Measurements from ENCODE around the gene NEBL.

Gene NEBL

GRCh38 chr10:20919481-20919880, 22.4 kb upstream of the NEBL start:
- H3K36me3 Mint-ChIP-seq (ENCODE audit: low read depth): no peaks in the 10 kb centered on the region
- peaks cover 3% of the 10 kb centered on the region for H3K27me3 Mint-ChIP-seq
- no peaks in the 10 kb centered on the region for H3K4me1 Mint-ChIP-seq
- ATAC-seq: no peak
- H3K27ac Mint-ChIP-seq: no peak overlapping the region
- no peak for DNase-seq
- no peaks in the 10 kb centered on the region for H3K9me3 Mint-ChIP-seq
- H3K4me3 Mint-ChIP-seq: no peak overlapping the region

GRCh38 chr10:20916976-20917375, 19.9 kb upstream of the NEBL start:
- Mint-ChIP-seq H3K4me3 (no peak overlapping the region), H3K27me3 (peaks cover 3% of the 10 kb centered on the region), H3K27ac (no peak overlapping the region), H3K36me3 (ENCODE audit: low read depth) (no peaks in the 10 kb centered on the region), H3K9me3 (no peaks in the 10 kb centered on the region), H3K4me1 (no peaks in the 10 kb centered on the region)
- DNase-seq (no peak), ATAC-seq (no peak)

DNA sequence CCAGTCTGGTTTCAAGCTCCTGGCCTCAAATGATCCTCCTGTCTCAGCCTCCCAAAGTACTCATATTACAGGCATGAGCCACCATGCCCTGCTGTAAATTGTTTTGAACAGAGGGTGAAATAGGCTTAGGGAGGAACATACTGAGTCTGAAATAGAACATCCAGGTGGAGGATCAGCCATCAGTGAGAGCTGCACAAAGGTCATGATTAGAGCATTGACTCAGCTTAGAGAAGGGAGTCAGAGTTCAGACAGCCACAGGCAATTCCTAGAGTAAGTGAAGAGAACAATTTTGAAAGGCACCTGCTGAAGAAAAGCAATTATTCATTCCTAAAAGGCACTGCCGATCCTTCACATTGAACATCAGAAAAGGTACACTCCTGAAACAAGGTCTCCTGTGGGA, 15.9 kb upstream of the NEBL start:
- ATAC-seq: no peak
- no peaks in the 10 kb centered on the region for H3K9me3 Mint-ChIP-seq

DNA sequence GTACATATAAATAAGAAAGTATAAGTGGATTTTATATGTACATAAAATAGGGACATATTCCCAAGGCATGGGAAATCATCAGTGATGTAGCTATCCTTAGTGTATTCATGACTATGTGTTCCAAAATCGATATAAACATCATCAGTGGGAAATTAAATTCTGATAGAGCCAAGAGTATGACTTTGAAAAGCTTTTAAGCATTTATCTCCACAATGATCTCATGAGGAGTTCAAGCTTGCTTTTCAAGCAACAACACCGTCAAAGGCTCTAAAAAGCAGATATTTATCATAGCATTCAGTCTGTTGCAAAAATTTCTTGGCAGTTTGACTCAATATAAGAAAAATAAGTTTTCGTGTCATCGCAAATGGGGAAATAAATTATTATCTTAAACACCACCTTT, 14.5 kb upstream of the NEBL start:
- Mint-ChIP-seq H3K4me3 (no peak overlapping the region), H3K36me3 (ENCODE audit: low read depth) (no peaks in the 10 kb centered on the region), H3K27me3 (no peaks in the 10 kb centered on the region), H3K4me1 (no peaks in the 10 kb centered on the region), H3K27ac (no peak overlapping the region), H3K9me3 (no peaks in the 10 kb centered on the region)
- DNase-seq (no peak), ATAC-seq (no peak)

More for the DNA sequence above, 15.9 kb upstream of the NEBL start:
- DNase-seq: no peak
- no peaks in the 10 kb centered on the region for H3K27me3 Mint-ChIP-seq
- H3K4me3 Mint-ChIP-seq: no peak overlapping the region
- no peaks in the 10 kb centered on the region for H3K4me1 Mint-ChIP-seq
- no peaks in the 10 kb centered on the region for H3K36me3 Mint-ChIP-seq (ENCODE audit: low read depth)
- H3K27ac Mint-ChIP-seq: no peak overlapping the region

- DNase-seq (no peak), ATAC-seq (no peak)
- Mint-ChIP-seq H3K36me3 (ENCODE audit: low read depth) (no peaks in the 10 kb centered on the region), H3K4me3 (no peak overlapping the region), H3K27me3 (no peaks in the 10 kb centered on the region), H3K9me3 (peaks cover 4% of the 10 kb centered on the region), H3K4me1 (no peaks in the 10 kb centered on the region), H3K27ac (no peak overlapping the region)
Observed at GRCh38 chr10:20909801-20910200, 12.7 kb upstream of the NEBL start.

- Mint-ChIP-seq H3K9me3 (peaks cover 4% of the 10 kb centered on the region), H3K4me3 (no peak overlapping the region), H3K4me1 (no peaks in the 10 kb centered on the region), H3K36me3 (ENCODE audit: low read depth) (no peaks in the 10 kb centered on the region), H3K27me3 (no peaks in the 10 kb centered on the region), H3K27ac (no peak overlapping the region)
- ATAC-seq: no peak
- DNase-seq: no peak
Observed at GRCh38 chr10:20908391-20908790, 11.3 kb upstream of the NEBL start.

GRCh38 chr10:20903635-20904390, 6.7 kb upstream of the NEBL start:
- H3K27me3 Mint-ChIP-seq: no peaks in the 10 kb centered on the region
- peaks cover 4% of the 10 kb centered on the region for H3K9me3 Mint-ChIP-seq
- no peak overlapping the region for H3K4me3 Mint-ChIP-seq
- no peak overlapping the region for H3K27ac Mint-ChIP-seq
- ATAC-seq (no peak), DNase-seq (no peak)
- no peaks in the 10 kb centered on the region for H3K4me1 Mint-ChIP-seq
- no peaks in the 10 kb centered on the region for H3K36me3 Mint-ChIP-seq (ENCODE audit: low read depth)

DNA sequence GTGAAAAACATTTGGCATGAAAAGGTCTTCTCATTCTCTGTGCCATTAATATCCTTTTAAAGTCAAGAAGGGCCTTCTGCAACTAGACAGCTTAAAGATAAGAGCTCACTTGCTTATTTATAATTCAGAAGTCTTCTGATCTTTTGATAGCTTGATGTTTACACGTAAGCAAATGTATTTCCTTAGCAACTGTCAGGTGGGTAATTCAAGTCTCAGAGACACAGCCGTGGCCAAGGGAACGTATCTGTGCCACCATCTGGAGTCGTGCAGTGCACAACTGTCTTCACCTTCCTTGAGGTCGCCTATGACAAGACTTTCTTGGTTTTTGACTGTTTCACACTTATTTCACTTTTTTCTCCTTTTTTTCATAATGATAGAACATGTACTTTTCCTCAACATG, 4.0 kb upstream of the NEBL start:
- Mint-ChIP-seq H3K9me3 (peaks cover 4% of the 10 kb centered on the region), H3K36me3 (ENCODE audit: low read depth) (no peaks in the 10 kb centered on the region), H3K4me1 (no peaks in the 10 kb centered on the region), H3K27ac (no peak overlapping the region), H3K27me3 (no peaks in the 10 kb centered on the region), H3K4me3 (no peak overlapping the region)
- ATAC-seq (no peak), DNase-seq (no peak)

- DNase-seq (no peak), ATAC-seq (no peak)
- H3K4me3 Mint-ChIP-seq: no peak overlapping the region
- H3K4me1 Mint-ChIP-seq: no peaks in the 10 kb centered on the region
- H3K9me3 Mint-ChIP-seq: no peaks in the 10 kb centered on the region
- H3K27me3 Mint-ChIP-seq: no peaks in the 10 kb centered on the region
- no peak overlapping the region for H3K27ac Mint-ChIP-seq
- H3K36me3 Mint-ChIP-seq (ENCODE audit: low read depth): no peaks in the 10 kb centered on the region
Observed at GRCh38 chr10:20898866-20899535, 1.9 kb upstream of the NEBL start.

- Mint-ChIP-seq H3K4me1 (no peaks in the 10 kb centered on the region), H3K27ac (no peak overlapping the region), H3K4me3 (no peak overlapping the region), H3K9me3 (no peaks in the 10 kb centered on the region), H3K36me3 (ENCODE audit: low read depth) (no peaks in the 10 kb centered on the region), H3K27me3 (no peaks in the 10 kb centered on the region)
- no peak for DNase-seq
- ATAC-seq: no peak
Observed at GRCh38 chr10:20893297-20893696, 3.8 kb downstream of the NEBL start.

DNA sequence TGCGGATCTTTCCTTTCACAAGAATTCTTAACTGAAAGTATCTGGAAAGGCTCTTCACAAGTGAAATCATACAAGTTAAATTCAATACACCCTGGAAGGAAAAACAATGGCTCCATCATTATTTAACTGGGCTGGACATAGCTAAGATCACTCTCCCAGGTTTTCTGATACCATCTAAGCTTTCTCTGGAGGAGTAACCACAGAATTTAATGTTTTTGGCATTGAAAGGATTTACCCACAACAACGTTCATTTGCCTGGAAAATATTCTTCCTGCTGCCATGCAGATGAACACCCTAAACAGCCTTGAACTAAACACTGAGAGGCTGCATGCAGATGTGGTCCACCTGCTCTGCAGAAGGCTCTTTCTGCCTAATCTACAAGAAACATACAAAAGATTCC, 4.3 kb downstream of the NEBL start:
- Mint-ChIP-seq H3K9me3 (no peaks in the 10 kb centered on the region), H3K4me3 (no peak overlapping the region), H3K27me3 (no peaks in the 10 kb centered on the region), H3K36me3 (ENCODE audit: low read depth) (no peaks in the 10 kb centered on the region), H3K4me1 (no peaks in the 10 kb centered on the region), H3K27ac (no peak overlapping the region)
- DNase-seq (no peak), ATAC-seq (no peak)

- Mint-ChIP-seq H3K4me1 (no peaks in the 10 kb centered on the region), H3K36me3 (ENCODE audit: low read depth) (no peaks in the 10 kb centered on the region), H3K4me3 (no peak overlapping the region), H3K27ac (no peak overlapping the region), H3K27me3 (no peaks in the 10 kb centered on the region), H3K9me3 (no peaks in the 10 kb centered on the region)
- no peak for DNase-seq
- ATAC-seq: no peak
Observed at GRCh38 chr10:20892011-20892585, 5.0 kb downstream of the NEBL start.

- Mint-ChIP-seq H3K4me1 (no peaks in the 10 kb centered on the region), H3K9me3 (no peaks in the 10 kb centered on the region), H3K36me3 (ENCODE audit: low read depth) (no peaks in the 10 kb centered on the region), H3K4me3 (no peak overlapping the region), H3K27me3 (no peaks in the 10 kb centered on the region), H3K27ac (no peak overlapping the region)
- DNase-seq: no peak
- no peak for ATAC-seq
Observed at GRCh38 chr10:20891338-20891714, 5.8 kb downstream of the NEBL start.

DNA sequence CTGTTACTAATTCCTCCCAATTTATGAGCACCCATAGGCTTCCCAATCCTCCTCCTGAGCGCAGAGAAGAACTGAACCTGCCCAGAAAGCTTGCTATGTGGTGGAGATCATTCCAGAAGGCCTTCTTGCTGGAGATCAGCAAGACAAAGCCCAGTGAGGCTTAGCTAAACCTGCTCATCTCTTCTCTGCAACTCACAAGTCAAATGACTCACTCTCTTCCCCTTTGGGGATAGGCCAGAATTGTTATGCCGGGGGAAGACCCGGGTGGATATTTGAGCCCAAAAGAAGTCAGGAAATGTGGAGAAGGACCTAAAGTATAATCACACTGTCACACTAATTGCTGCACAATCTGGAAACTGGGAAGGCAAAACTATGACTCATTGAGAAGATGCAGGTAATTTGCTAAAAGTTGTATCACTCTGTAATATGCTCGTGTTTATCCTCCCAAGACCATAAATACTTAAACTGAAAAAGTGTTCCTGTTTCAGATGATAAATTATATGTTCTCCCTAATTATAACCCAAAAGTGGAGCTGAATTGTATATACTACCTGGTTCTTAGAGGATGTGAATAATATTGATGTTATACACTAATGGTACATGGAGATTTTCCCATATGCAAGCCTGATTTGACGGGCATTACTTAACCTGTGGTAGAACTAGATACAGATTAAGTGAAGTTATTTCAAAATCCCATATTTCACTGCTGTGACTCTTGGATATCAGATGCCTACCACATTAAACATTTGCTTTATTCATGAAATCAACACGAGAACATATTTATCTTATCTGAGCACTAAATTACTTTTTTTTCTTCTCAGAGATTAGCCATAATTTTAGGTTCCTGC, 6.4 kb downstream of the NEBL start:
- no peaks in the 10 kb centered on the region for H3K27me3 Mint-ChIP-seq
- no peaks in the 10 kb centered on the region for H3K9me3 Mint-ChIP-seq
- no peak for DNase-seq
- no peak overlapping the region for H3K27ac Mint-ChIP-seq
- no peaks in the 10 kb centered on the region for H3K36me3 Mint-ChIP-seq (ENCODE audit: low read depth)
- no peaks in the 10 kb centered on the region for H3K4me1 Mint-ChIP-seq
- ATAC-seq: no peak
- H3K4me3 Mint-ChIP-seq: no peak overlapping the region

GRCh38 chr10:20890009-20890408, 7.1 kb downstream of the NEBL start:
- ATAC-seq: no peak
- DNase-seq: no peak
- Mint-ChIP-seq H3K36me3 (ENCODE audit: low read depth) (no peaks in the 10 kb centered on the region), H3K27ac (no peak overlapping the region), H3K4me1 (no peaks in the 10 kb centered on the region), H3K4me3 (no peak overlapping the region), H3K27me3 (no peaks in the 10 kb centered on the region), H3K9me3 (no peaks in the 10 kb centered on the region)

Measured in activated naive CD8-positive, alpha-beta T cell treated with anti-CD3 and anti-CD28 coated beads, Interleukin-2, amount 50 U/mL, for 24 hours (primary cell).